ENCODE results near the gene TAAR9.
"Not testable (repeated sequence)": the region's sequence is repeated elsewhere in the genome, so short reads cannot be mapped to it uniquely, and the experiment has no call there.

Gene TAAR9

DNA sequence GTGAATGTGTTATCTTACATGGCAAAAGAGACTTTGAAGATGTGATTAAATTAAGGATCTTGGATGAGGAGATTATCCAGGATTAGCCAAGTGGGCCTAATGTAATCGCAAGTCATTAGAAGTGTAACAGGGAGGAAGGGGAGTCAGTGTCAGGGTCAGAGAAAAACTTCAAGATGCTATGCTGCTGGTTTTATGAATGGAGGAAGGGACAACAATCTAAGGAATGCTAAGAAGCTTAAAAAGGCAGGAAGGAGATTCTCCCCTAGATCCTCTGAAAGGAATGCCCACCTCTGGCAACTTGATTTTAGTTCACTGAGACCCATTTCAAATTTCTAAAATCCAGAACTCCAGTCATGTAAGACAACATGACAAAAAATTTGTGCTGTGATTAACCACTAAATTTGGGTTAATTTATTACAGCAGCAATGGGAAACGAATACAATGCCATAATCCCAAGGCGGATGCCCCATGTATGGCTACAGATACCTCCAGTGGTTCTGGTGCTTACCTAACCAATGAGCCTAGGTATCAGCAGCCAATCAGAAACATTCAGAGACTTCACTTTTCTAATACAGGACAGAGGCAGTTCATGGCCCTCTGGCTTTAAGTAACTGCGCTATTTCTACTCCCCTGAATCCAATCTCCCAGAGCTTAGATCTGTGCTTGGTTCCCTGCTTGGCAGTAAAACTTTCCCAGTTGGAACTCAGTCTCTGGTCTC lies 10.8 kb downstream of the TAAR9 start:
- ATAC-seq (no peak), DNase-seq (ENCODE audit: low spot score in 2 of 2) (no peak)
- no peaks in the 10 kb centered on the region for H3K36me3 Mint-ChIP-seq
- no peak overlapping the region for H3K4me3 Mint-ChIP-seq
- no peaks in the 10 kb centered on the region for H3K4me1 Mint-ChIP-seq
- no peak overlapping the region for H3K27ac Mint-ChIP-seq
- no peaks in the 10 kb centered on the region for H3K9me3 Mint-ChIP-seq

DNA sequence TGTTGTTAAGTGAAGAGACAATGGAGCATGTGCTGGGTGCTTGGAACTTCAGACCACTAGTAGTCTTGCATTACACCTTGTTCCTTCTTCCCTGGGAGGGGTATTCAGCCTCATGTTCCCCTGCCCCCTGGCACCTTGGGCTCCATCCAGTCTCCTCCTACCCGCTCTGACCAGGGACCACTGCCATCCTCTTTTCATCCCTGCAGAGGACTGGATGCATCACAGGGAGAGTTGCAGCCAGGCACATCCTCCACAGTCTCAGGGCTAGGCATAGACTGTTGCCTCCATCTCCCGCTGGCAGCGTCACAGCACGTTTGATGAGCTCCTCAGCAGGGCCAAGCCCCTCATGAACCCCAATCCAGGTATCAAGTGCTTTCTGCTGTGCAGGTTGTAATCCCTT lies 13.1 kb downstream of the TAAR9 start:
- Mint-ChIP-seq H3K4me3 (no peak overlapping the region), H3K9me3 (no peaks in the 10 kb centered on the region), H3K36me3 (no peaks in the 10 kb centered on the region), H3K27ac (no peak overlapping the region), H3K4me1 (no peaks in the 10 kb centered on the region)
- ATAC-seq (peak; percentile 28), DNase-seq (ENCODE audit: low spot score in 2 of 2) (no peak)

DNA sequence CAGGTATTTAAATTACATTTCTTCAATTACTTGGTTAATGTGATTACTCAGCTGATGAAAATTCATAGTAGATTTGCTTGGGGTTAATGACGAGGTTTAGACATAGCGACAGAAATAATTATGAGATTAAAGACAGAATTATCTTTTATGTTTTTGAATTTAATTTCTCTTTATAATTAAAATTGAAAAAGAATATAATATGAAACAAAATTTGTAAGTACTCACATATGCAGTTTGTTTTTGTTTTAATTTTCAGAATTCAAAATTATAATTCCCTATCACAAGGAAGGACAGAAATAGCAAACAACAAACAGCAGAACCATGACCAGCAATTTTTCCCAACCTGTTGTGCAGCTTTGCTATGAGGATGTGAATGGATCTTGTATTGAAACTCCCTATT lies 14.3 kb downstream of the TAAR9 start, which contains the start of gene TAAR8:
Gene TAAR8 (plus strand): TSS at position 301 of the 400 bp plus-strand sequence. CDS start 21 bp downstream, at position 322.
- DNase-seq (ENCODE audit: low spot score in 2 of 2): no peak
- no peaks in the 10 kb centered on the region for H3K4me1 Mint-ChIP-seq
- ATAC-seq: no peak
- no peaks in the 10 kb centered on the region for H3K9me3 Mint-ChIP-seq
- no peaks in the 10 kb centered on the region for H3K36me3 Mint-ChIP-seq
- no peak within 1 kb of the TSS for H3K4me3 Mint-ChIP-seq
- no peak within 1 kb of the TSS for H3K27ac Mint-ChIP-seq

DNA sequence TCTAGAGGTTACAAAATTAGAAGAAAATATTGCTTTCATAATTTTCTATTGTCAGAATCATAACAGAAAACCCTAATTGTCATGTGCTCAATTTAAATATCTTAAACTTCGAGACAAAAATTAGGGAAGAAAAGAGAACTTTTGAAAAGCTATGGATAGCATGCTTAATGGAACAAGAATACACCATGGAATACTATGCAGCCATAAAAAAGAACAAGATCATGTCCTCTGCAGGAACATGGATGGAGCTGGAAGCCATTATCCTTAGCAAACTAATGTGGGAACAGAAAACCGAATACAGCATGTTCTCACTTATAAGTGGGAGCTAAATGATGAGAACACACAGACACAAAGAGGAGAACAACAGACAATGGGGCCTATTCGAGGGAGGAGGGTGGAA lies 22.0 kb downstream of the TAAR9 start:
- not testable (repeated sequence) for H3K36me3 Mint-ChIP-seq; ATAC-seq; DNase-seq (ENCODE audit: low spot score in 2 of 2); H3K4me1 Mint-ChIP-seq; H3K4me3 Mint-ChIP-seq; H3K9me3 Mint-ChIP-seq; H3K27ac Mint-ChIP-seq

DNA sequence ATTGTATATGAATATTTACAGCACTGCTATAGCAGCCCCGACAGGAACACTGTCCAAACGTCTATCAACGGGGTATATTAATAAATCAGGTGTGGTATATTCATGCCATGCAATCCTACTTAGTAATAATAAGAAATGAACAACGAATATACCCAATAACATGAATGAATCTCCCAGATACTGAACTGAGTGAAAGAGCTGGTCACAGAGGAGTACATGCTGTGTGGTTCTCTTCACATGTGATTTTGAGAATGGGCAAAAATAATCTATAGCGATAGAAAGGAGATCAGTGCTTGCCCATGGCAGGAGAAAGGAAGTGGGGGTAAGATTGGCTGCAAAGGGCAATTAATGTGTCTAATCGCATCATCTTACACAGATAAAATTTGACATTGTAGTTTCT lies 28.3 kb downstream of the TAAR9 start:
- H3K27ac Mint-ChIP-seq: no peak overlapping the region
- ATAC-seq: no peak

DNA sequence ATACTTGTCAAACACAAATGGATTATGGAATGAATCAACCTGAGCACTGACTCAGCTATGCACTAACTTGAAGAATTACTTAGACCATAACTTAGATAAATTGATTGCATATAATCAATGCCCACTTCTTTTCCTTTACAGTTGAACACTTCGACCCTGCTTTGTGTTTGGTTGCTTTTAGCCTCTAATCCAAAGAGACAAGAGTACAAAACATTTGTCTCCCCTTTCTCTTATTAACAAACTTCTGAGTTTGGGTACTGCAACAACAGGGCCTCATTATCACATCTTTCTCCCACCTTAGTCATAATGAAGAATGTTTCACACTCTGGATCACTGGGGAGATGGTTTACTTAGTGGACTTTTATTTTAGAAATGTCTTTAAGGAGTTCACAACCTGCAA lies 29.5 kb downstream of the TAAR9 start:
- Mint-ChIP-seq H3K4me1 (no peaks in the 10 kb centered on the region), H3K9me3 (no peaks in the 10 kb centered on the region), H3K4me3 (no peak overlapping the region), H3K27ac (no peak overlapping the region), H3K36me3 (no peaks in the 10 kb centered on the region)
- DNase-seq (ENCODE audit: low spot score in 2 of 2) (no peak), ATAC-seq (no peak)

More for the DNA sequence above, 28.3 kb downstream of the TAAR9 start:
- H3K36me3 Mint-ChIP-seq: no peaks in the 10 kb centered on the region
- DNase-seq (ENCODE audit: low spot score in 2 of 2): no peak
- H3K9me3 Mint-ChIP-seq: no peaks in the 10 kb centered on the region
- no peak overlapping the region for H3K4me3 Mint-ChIP-seq
- H3K4me1 Mint-ChIP-seq: no peaks in the 10 kb centered on the region

DNA sequence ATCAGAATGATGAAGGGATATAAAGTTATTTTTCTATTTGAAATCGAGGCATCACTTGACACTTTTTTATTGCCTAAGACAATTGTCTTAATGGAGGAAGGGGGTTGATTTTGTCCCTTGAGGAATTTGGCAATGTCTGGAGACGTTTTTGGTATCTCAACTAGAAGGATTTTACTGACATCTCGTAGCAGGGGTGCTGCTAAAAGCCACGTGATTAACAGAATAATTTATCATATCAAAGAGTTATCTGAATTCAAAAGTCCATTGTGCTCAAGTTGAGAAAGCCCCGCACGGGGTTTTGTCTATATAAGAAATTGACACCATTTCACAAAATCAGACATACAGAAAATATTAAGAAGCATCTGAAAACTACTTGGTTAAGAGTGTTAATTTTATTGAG lies 30.5 kb downstream of the TAAR9 start:
- H3K9me3 Mint-ChIP-seq: no peaks in the 10 kb centered on the region
- ATAC-seq (no peak), DNase-seq (ENCODE audit: low spot score in 2 of 2) (no peak)
- H3K4me1 Mint-ChIP-seq: no peaks in the 10 kb centered on the region
- no peak overlapping the region for H3K27ac Mint-ChIP-seq
- no peak overlapping the region for H3K4me3 Mint-ChIP-seq
- H3K36me3 Mint-ChIP-seq: no peaks in the 10 kb centered on the region

DNA sequence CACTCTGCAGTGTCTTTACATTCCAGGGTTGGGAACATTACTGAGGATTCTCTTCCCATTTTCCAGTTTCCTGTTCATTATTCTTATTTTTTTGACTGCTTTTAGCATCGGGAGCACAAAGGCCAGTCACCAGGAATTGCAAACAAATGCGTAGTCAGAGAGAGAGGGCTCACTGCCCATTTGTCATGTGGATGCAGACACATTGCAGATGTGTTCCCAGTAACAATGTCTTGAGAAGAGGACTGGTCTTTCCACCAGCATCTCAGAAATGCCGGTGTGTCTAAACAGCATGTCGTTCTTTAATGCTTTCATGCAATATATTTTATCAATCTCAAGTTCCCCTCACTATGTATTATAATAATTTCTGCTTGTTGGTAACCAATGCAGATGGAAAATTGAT lies 31.1 kb downstream of the TAAR9 start:
- Mint-ChIP-seq H3K9me3 (no peaks in the 10 kb centered on the region), H3K27ac (no peak overlapping the region), H3K36me3 (no peaks in the 10 kb centered on the region), H3K4me3 (no peak overlapping the region), H3K4me1 (no peaks in the 10 kb centered on the region)
- no peak for ATAC-seq
- no peak for DNase-seq (ENCODE audit: low spot score in 2 of 2)

DNA sequence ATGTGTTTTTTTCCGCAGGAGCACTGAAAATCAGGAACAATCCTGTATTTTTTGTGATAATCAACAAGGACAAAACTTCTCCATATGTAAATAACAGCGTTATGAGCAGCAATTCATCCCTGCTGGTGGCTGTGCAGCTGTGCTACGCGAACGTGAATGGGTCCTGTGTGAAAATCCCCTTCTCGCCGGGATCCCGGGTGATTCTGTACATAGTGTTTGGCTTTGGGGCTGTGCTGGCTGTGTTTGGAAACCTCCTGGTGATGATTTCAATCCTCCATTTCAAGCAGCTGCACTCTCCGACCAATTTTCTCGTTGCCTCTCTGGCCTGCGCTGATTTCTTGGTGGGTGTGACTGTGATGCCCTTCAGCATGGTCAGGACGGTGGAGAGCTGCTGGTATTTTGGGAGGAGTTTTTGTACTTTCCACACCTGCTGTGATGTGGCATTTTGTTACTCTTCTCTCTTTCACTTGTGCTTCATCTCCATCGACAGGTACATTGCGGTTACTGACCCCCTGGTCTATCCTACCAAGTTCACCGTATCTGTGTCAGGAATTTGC lies 32.2 kb downstream of the TAAR9 start, which contains the start of gene TAAR6:
Gene TAAR6 (plus strand): TSS at position 102 of the 557 bp plus-strand sequence. CDS start 0 bp downstream, at position 102.
- Mint-ChIP-seq H3K4me3 (no peak within 1 kb of the TSS), H3K27ac (no peak within 1 kb of the TSS), H3K9me3 (no peaks in the 10 kb centered on the region), H3K36me3 (no peaks in the 10 kb centered on the region), H3K4me1 (no peaks in the 10 kb centered on the region)
- ATAC-seq (no peak), DNase-seq (ENCODE audit: low spot score in 2 of 2) (no peak)

DNA sequence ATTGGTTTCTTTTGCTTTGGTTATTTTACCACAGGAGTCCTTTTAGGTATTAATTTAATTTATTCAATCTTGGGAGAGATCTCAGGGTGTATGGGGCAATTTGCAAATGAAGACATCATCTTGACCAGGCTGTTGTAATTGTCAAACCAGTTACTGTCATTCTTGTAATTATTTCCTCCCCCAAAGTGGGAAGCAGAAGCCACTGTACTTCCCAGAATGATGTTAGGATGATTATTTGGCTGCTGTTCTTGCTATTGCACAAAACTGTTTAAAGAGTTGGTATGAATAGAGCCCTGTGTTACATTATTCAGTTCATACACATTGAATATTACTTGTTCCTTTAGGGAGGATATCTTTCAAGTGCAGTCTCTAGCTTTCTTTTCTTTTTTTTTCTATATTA lies 33.7 kb downstream of the TAAR9 start:
- Mint-ChIP-seq H3K36me3 (no peaks in the 10 kb centered on the region), H3K4me1 (no peaks in the 10 kb centered on the region), H3K27ac (no peak overlapping the region), H3K9me3 (no peaks in the 10 kb centered on the region), H3K4me3 (no peak overlapping the region)
- no peak for ATAC-seq
- DNase-seq (ENCODE audit: low spot score in 2 of 2): no peak

DNA sequence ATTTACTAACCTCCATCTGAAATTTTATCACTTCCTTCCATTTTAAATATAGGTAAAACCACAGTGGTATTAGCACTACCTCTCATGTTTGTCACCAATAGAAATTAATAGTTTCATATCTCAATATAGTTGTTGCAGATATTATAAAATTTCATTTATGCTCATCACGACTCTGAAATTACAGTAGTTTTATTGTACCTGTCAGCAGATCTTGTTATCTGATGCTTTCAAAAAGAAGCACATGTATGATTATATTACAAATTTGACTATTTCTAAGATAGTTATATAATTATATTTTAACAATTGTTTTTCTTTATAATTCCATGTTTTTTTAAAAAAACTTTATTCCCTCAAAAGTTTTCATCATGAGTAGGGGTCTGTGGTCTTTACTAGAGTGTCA lies 46.6 kb downstream of the TAAR9 start:
- no peak for DNase-seq (ENCODE audit: low spot score in 2 of 2)
- no peak overlapping the region for H3K4me3 Mint-ChIP-seq
- ATAC-seq: no peak
- H3K27ac Mint-ChIP-seq: no peak overlapping the region
- H3K36me3 Mint-ChIP-seq: no peaks in the 10 kb centered on the region
- peaks cover 2% of the 10 kb centered on the region for H3K9me3 Mint-ChIP-seq
- H3K4me1 Mint-ChIP-seq: no peaks in the 10 kb centered on the region

DNA sequence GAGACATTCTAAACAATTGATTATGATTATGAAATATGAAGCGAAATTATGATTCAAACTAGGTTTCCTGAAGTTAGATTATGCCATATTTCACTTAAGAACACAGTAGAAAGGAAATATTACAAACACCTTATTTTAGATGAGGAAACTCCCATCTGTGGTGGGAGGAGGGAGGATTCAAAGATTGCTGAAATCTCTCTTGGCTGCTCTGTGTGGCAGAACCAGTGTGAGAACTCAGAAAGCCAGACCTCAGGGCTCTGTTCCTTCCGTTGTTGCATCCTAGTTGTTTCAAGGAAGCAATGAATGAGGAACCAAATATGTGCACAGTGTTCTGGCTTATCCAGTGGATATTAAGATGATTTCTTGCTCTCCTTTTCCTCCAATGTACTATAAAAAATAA lies 49.3 kb downstream of the TAAR9 start:
- DNase-seq (ENCODE audit: low spot score in 2 of 2) (no peak), ATAC-seq (no peak)
- Mint-ChIP-seq H3K27ac (no peak overlapping the region), H3K4me1 (no peaks in the 10 kb centered on the region), H3K36me3 (no peaks in the 10 kb centered on the region), H3K4me3 (no peak overlapping the region), H3K9me3 (no peaks in the 10 kb centered on the region)
